Measurements from ENCODE around the gene KIAA0513.
A peak's percentile ranks its signal among the peaks of the same experiment; 100 is the strongest.
"Not testable (repeated sequence)": the region's sequence is repeated elsewhere in the genome, so short reads cannot be mapped to it uniquely, and the experiment has no call there.

The KIAA0513 gene

DNA sequence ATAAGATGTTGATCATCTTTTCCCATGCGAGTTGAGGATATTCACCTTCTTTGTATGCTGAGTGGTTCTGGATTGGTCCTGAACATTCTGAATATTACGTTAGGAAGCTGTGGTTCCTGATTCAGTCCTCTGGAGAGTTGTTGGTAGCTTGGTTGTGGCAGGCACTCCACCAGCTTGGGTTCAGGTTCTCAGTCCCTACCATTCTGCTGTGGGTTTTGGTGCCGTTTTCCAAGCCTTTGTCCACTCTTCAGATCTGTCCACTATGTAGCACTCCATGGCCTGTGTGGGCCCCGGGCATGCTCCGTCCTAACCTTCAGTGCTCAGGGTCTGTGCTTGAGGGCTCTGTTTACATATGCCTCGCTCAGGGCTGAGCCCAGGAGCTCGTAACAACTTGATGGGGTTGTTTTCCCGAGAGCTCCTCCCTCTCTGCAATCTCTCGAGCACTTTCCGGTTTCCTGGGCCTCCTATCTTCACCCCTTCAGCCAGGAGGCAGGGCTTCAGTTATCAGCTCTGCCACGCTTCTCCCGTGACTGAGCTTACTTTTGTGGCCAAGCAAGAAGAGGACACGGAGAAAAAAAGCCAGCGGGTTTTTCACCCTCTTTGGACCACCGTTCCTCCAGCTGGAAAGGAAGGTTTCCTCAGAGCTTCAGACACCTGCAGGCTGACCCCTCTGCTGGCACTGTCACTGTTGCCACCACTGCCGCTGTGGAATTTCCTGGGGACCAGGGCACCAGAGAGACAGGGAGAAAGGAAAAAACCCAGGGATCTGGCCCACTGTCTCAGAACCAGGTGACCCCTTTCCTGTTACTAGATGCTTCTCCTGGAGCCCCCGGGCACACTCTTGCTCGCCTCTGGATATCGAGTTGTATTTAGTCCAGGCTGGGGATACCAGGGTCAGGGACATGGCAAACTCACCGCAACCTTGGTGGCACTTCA, 19.6 kb downstream of the KIAA0513 start:
- no peak for DNase-seq (ENCODE audit: extremely low read depth in 1 of 2, low read depth in 1 of 2)

DNA sequence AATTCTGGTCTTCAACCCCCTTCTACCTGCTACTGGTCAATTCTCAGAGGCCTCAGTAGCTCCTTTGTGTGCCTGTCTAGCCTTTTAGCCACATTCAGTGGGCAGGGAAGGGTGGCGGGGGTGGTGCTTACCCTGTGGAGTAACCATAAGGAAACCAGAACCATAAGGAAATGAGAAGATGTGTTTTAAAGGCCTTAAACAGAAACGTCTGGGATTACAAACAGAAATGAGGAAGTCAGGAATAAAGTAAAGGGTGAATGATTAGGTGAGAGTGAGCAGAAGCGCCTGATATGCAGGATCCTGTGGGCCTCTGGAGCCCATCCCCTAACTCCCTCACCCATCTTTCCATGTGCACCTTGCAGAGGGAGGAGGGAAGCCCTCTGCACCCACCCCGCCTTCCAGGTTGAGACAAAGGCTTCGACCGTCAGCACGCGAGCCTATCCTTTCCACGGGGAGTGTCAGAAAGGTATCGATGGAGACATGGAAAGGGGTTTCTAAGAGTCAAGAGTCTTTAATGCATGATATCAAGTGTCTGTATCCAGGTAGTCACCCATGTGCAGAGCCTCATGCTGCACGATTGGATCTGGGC, 20.4 kb downstream of the KIAA0513 start:
- DNase-seq (ENCODE audit: extremely low read depth in 1 of 2, low read depth in 1 of 2), result no peak

DNA sequence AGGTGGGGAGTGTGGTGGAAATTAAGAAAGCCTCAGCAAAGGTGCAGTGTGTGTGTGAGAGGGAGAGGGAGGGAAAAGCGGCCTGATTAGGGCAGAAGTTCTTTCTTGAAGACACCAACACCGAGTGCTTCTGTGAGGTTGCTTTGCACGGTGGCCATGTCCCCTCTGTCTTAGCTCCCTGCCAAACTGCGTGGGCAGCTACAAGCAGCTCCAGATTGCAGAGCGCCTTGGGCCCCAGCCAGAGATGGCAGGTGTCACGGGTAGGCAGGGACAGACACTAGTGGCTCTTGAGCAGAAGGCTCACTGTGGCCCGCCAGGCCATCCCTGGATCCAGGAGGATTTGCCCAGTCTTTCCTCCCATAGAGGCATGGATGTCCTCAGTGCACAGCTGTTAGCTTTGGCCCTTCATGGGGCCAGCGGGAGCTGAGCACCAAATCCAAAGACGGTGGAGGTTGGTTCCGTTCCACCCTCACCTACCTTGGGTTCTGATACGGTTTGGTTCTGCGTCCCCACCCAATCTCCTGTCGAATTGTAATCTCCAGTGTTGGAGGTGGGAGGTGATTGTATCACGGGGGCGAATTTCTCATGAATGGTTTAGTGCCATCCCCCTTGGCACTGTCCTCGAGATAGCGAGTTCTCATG, 21.4 kb downstream of the KIAA0513 start:
- DNase-seq (ENCODE audit: extremely low read depth in 1 of 2, low read depth in 1 of 2), result no peak

DNA sequence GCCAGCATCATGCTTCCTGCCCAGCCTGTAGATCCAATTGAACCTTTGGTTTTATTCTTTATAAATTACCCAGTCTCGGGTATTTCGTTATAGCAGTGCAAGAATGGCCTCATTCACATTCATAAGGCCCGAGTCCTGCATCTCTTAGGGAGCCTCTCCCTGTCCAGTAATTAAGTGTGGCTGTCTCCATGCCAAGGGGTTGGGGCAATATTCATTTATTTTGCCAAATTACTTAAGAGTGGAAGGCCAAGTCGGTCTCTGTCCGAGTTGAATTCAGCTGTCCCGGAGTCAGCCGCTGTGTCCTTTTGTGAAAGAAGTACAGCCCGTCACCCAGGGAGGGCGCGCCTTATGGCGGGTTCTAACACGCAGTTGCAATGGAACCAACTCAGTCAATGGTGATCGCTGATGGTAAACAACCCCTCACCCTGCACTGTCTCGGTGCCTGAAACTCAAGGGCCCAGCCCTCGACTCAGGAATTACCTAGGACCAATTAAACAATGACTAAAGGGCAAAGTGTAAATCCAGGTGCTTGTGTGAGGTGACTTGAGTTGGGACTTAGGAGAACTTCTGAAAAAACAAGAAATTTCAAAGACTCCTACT, 22.2 kb downstream of the KIAA0513 start:
- no peak for DNase-seq (ENCODE audit: extremely low read depth in 1 of 2, low read depth in 1 of 2)

DNA sequence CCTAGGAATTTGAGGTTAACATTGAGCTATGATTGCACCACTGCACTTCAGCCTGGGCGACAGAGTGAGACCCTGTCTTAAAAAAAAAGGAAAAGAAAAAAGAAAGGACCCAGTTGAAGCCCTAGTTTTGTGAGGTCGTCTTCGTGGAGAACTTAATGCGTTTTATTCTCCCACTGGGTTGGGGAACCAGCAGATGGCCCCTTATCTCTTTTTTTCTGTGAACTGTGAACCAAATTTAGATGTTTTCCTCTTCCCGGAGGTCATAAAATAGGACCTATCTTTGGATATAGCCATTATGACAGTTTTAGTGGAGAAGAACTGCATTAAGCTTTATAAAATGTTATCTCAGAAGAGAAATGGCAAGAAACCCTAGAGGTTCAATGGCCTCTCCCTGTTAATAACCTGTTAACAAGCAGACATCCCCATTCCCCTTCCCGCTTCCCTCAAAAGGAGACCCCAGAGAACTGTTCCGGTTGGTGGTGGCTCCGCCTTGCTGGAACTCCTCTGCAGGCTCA, 23.5 kb downstream of the KIAA0513 start:
- no peak for DNase-seq (ENCODE audit: extremely low read depth in 1 of 2, low read depth in 1 of 2)

DNA sequence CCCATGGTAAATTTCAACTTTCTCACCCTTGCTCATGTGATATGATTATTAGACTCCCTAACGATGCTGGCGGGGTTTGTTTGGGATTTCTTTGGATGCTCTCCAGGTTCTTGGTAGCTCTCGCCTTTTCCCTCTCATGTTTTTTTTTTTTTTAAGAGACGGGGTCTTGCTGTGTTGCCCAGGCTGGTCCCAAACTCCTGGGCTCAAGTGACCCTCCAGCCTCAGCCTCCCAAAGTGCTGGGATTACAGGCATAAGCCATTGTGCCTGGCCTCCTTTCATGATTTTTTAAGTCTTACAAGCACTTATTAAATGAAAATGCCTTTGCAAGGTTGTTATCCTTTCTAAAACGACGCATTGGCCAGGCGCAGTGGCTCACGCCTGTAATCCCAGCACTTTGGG, 24.1 kb downstream of the KIAA0513 start:
- DNase-seq (ENCODE audit: extremely low read depth in 1 of 2, low read depth in 1 of 2), result no peak

DNA sequence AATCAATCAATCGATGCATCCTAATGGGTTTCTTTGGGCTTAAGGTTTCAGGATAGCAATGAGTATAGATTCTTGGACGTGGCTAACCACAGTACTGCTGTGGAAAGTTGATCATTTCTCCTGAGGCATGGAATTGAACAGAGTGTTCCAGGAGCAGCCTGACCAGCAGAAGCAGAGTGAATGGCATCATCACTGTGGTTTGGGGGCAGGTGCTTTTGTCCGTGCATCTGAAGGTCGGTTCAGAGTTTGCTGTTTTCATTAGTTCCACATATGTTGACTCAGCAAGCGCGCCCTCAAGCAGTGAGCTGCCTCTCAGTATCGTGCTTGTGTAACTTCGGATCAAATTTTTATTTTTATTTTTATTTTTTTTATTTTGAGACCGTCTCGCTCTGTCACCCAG, 24.9 kb downstream of the KIAA0513 start:
- no peak for DNase-seq (ENCODE audit: extremely low read depth in 1 of 2, low read depth in 1 of 2)

DNA sequence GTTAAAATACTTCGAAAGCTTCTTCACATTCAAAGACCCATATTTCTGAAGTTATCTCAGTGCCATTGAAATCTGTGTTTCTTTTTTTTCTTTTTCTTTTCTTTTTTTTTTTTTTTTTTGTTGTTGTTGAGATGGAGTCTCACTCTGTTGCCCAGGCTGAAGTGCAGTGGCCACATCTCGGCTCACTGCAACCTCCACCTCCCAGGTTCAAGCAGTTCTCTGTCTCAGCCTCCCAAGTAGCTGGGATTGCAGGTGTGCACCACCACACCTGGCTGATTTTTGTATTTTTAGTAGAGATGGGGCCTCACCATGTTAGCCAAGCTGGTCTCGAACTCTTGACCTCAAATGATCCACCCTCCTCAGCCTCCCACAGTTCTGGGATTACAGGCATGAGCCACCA, 26.7 kb downstream of the KIAA0513 start:
- DNase-seq (ENCODE audit: extremely low read depth in 1 of 2, low read depth in 1 of 2), result not testable (repeated sequence)

DNA sequence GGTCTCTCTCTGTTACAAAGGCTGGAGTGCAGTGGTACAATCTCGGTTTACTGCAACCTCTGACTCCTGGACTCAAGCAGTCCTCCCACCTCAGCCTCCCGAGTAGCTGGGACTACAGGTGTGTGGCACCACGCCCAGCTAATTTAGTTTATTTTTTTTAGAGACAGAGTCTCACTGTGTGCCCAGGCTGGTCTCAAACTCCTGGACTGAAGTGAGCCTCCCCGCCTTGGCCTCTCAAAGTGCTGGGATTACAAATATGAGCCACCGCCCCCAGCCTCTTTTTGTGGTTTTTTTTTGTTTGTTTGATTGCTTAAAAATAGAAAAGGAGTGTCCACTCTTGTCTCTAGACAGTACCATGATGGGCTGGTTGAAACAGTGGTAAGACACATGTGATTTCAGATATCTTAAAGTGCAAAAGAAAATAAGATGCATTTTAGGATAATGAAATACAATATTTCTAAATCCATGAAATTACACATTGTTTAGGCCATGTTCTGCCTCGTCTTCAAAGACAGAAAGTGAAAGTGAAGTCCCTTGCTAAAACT, 27.4 kb downstream of the KIAA0513 start:
- no peak for DNase-seq (ENCODE audit: extremely low read depth in 1 of 2, low read depth in 1 of 2)

DNA sequence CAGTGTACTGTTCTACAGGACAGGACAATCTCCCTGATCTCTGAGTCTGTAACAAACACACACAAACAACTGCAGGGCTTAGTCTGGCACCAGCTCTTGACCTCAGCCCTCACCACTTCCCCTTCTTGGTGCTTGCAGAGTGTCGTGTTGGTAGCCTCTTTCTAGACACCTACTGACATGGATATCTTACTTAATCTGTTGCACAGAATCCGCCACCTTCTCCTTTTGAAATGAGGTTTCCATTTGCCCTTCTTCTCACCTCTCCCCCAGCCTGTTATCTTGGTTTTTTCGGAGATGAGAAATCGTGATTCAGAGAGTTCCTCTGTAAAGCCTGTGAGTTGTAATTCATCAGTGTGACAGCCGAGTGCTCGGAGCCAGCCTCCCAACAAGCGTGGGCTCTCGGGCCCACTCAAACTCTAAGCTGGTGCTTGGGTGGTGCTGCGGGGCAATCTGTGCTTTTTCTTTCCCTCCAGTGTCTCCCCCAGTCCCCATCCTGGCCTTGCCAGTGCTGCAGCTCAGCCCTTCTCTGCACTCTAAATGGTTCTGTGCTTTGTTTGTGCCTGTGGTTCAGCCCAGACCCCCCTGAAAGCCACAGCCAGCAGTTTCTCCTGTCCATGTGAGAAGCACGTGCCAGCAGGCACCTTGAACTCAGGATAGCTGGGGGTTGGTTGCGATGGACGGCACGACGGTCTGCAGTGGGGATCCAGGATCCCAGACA, 28.1 kb downstream of the KIAA0513 start:
- DNase-seq (ENCODE audit: extremely low read depth in 1 of 2, low read depth in 1 of 2), result peak; percentile 33 to 74

DNA sequence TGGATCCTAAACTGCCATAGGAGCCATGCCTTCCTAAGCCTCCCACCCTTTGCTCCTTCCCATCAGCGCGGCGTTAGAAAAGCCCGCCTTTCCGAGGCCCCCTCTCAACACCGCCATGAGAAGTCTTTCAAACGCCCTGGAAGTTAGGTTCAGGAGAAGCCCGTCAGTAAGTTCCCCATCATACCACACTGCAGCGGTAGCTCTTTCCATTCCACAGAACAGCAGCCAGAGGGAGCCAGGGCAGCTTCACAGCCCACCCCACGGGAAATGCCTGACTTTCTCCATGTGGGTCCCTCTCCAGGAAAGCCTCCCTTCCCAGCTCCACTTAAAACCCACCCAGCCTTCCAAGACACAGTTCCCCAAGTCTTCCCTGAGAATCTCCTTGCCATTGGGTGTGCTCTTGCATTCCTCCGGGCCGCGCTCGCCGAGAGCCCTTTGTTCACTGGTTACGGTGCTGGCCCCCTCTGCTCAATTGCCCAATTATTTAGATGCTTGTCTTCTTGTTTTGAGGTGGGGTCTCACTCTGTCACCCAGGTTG, 28.7 kb downstream of the KIAA0513 start:
- DNase-seq (ENCODE audit: extremely low read depth in 1 of 2, low read depth in 1 of 2), result no peak

DNA sequence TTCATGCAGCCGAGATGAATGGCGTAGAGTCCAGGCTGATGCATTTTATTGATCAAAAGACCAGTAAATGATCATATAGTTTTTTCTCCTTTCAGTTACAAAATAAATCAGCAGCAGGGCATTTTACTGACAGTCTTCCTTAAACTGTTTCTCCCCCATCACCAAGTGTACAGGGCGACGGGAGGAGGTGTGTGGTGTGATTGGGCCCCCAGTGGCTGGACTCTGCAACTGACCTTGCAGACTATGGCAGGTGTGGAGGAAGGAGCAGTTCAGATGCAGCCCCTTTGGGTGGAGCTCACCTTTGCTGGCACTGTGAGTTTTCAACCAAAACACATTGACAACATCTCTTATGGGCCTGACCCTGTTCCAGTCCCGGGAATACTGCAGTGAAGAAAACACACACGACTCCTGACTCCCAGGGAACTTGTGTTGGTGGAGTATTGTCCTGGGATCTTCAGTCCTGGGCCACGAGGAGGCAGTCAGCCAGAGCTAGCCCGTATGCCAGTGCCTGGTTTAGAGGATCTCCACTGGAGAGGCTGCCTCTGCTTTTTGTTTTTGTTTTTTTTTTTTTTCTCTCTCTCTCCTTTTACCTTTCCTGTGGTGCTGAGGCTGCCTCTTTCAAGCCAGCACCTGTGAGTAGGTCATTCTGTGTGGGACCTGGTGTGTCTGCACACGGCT, 29.8 kb downstream of the KIAA0513 start:
- no peak for DNase-seq (ENCODE audit: extremely low read depth in 1 of 2, low read depth in 1 of 2)

DNA sequence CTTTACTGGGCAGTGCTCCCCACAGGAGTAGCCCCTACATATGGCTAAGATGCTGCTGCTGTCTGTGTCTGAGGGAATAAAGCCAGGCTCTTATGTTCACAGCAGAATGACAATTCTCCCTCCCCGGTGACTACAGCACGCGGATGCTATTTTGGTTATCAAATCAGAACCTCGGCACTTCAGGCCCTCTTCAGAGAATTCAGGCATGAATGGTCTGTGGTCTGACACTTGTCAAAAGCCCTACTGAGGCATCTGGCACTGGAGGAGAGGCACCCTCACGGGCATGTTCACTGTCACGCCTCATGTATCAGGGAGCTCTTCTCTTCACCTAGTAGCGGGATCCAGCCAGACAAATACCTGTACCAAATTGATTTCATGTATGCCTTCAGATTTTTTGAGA, 30.4 kb downstream of the KIAA0513 start:
- no peak for DNase-seq (ENCODE audit: extremely low read depth in 1 of 2, low read depth in 1 of 2)

DNA sequence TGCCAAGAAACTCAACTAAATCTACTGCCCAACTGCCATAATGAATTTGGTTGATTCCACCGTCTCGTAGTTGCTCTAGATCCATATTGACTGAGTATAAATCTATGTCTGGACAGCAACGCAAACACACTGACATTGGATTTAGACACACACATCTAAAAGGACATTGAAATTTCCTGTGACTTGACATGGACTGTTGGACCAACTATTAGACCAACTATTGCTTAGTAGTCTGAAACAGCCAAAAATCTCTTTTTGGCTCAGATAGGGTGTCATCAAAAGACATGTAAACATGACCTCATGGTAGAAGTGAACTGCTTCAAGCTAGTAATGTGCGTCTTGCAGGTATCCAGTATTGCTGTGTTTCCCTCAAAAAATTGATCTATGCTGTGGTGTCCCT, 31.3 kb downstream of the KIAA0513 start:
- no peak for DNase-seq (ENCODE audit: extremely low read depth in 1 of 2, low read depth in 1 of 2)

DNA sequence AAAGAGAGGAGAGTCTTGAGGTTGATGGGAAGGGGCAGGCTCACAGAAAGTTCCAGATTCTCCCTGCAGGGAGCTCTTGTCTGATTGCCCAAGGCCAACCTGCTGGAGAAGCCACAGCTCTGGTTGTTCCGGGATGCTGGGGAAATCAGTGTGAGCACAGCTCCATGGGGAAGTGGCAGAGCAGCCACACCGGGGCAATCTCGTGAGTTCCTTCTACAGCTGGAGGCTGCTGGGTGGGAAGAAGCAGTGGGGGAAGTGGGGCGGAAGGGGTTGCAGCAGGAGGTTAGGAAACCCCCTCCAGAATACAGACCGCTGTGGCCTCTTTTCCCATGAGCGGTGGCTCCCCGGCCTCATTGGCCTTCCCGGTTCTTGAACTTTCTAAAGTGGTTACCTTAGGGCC, 34.0 kb downstream of the KIAA0513 start:
- no peak for DNase-seq (ENCODE audit: extremely low read depth in 1 of 2, low read depth in 1 of 2)

DNA sequence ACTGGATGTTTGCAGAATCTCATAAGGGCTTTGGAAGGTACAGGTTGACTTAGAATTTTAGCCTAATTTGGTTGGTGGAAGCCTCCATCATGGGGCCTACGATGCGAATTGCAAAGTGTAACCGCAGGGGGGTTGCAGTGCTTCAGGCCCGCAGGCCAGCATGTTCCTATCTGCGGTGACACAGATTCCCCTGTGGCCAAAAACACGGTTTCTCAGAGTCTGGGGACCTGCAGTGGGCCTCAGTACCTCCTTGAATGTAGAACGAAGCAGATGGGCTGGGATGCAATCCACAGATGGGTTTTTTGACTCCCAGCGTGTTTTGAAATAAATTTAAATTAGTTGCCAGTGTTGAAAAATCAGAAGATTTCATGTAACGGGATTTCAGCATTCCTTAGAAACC, 34.7 kb downstream of the KIAA0513 start:
- DNase-seq (ENCODE audit: extremely low read depth in 1 of 2, low read depth in 1 of 2), result no peak

DNA sequence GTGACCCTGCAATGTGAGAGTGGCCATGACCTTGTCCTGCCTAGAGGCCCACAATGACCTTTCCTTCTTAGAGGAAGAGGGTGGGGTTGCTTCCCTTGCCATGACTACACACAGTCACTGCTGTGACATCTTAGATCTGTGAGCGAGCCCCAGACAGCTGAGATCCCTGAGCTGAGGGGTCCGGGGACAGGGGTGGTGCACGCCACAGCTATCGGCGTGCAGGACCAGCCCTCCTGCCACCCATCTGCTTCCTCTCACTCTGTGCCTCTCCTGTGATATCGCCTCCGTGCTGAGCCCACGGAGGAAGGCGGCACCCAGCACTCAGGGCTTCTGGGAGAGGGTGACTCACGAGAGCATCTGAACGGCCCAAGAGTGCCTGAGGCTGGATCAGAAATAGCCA, 35.2 kb downstream of the KIAA0513 start:
- no peak for DNase-seq (ENCODE audit: extremely low read depth in 1 of 2, low read depth in 1 of 2)

DNA sequence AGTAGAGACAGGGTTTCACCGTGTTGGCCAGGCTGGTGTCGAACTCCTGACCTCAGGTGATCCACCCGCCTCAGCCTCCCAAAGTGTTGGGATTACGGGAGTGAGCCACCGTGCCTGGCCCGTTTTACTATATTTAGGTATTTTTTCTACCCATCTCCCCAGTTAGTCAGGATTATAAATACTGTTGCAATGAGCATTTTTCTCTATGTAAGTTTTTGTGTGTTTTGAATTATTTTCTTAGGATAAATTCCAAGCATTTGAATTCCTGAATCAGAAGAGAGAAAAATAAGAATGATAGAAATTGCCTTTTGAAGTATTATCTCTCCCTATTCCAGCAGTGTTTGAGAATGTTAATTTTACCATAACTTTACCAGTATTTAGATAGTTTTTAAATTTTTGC, 36.6 kb downstream of the KIAA0513 start:
- DNase-seq (ENCODE audit: extremely low read depth in 1 of 2, low read depth in 1 of 2), result no peak

DNA sequence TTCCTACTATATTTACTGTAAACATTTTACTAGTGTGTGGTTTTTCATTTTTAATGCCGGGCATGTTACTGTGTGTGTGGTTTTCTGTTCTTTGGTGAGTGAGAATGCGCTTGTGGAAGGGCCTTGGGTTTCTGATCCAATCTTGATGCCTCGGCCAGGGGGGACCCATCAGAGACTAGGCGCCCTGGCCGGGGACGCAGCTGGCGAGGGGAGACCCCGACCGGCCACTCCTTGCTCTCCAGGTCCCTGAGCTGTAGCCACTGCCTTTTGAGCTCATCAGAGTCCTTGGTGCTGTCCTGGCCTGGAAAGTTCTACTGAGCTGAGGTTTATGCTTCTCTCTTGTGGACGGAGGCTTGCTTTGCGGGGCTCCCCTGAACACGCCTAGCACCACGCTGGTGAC, 37.5 kb downstream of the KIAA0513 start:
- no peak for DNase-seq (ENCODE audit: extremely low read depth in 1 of 2, low read depth in 1 of 2)
